K562 (cell line): Measurements from ENCODE around the gene ZNF429. TPM values are rescaled to one million over a fixed set of nuclear protein-coding genes. Genes with fewer than 3 reads are reported as not detected.

Experiments used
- CXXC5 ChIP-seq: fragments of 250-450 bp; sonication (Bioruptor Pico); IDR thresholded peaks from 2 replicates; pipeline ENCODE4 v1.8.0; 2022; ENCODE audit warnings: inconsistent platforms, mild to moderate bottlenecking, moderate library complexity
- NUFIP1 ChIP-seq: fragments of 450-650 bp; IDR thresholded peaks from 2 replicates; pipeline ENCODE4 v1.6.1; 2018; ENCODE audit not compliant: partially characterized antibody
- ZKSCAN8 ChIP-seq: fragments of 200-800 bp; sonication (Bioruptor generic); IDR thresholded peaks from 2 replicates; pipeline ENCODE4 v1.6.1; 2016; ENCODE audit warnings: missing genetic modification characterization, missing compliant biosample characterization
- polyA plus RNA-seq, 8 experiments: library from polyadenylated mRNA; depleted of rRNA in 4 of 8; stranded (reverse) in 5 of 8; unstranded in 3 of 8; fragments of >200 nt; fragmentation: Nextera tagmentation in 2 of 8; fragmentation: Illumina TruSeq in 1 of 8; extraction: Ambion mirVana in 2 of 8; extraction: Trizol in 1 of 8; gene quantifications; 2 replicates each; pipeline versions ENCODE4 v1.2.1 to v1.2.3, GENCODE V29; 2011 to 2014; ENCODE audit warnings: inconsistent platforms in 1 of 8, missing spikeins in 1 of 8
- total RNA-seq, 7 experiments: library from RNA; depleted of rRNA in 6 of 7; stranded (reverse); fragments of >200 nt in 6 of 7; fragmentation: Illumina TruSeq in 2 of 7; extraction: Trizol in 2 of 7; gene quantifications; 2 replicates each; pipeline versions ENCODE4 v1.2.1 to v1.2.3, GENCODE V29; 2011 to 2021; ENCODE audit warnings: low replicate concordance in 1 of 7
- TF ChIP-seq, protein P1 (sequence below): sonication (generic); IDR thresholded peaks from 2 replicates; pipeline ENCODE4 v1.6.1; 2016
- TF ChIP-seq, protein P2 (sequence below): fragments of 450-650 bp; conservative IDR thresholded peaks from 2 replicates; pipeline ENCODE4 v1.6.1; 2016; ENCODE audit warnings: missing genetic modification characterization, low read depth, mild to moderate bottlenecking, missing compliant biosample characterization, moderate library complexity

ZNF429 gene
- total and polyA plus RNA-seq, 9 of the 15 experiments (the other 6 are each of a cell fraction or from before 2014, with no cell fraction given), result 11.4 to 24.5 (median 16.3) TPM

DNA sequence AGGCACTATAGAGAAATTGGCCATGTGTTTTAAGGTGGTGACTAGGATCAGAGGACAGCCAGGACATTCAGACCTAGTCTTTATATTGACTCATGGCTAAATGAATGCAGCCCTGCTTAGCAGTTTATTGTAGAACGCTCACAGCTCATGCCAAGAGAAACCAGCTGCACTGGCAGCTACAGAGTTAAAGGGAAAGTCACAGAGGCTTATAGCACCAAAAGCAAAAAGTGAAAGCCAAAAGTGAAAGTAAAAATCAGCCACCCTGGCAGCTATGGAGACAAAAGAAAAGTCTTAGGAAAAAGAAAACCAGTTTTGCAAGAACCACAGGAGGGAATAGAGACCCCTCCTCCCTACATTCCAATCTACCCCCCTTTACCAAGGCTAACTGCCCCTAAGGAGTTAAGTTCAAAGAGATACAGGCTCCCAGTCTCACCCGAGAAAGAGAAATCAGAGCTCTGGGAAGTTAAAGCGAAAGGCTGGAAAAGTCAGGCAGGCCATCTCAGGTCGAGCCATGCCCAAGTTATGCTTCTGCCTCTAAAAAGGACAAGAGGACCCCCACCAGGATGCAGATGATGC lies 99.0 kb downstream of the ZNF429 start (continued):
- TF ChIP-seq, protein P1, sequence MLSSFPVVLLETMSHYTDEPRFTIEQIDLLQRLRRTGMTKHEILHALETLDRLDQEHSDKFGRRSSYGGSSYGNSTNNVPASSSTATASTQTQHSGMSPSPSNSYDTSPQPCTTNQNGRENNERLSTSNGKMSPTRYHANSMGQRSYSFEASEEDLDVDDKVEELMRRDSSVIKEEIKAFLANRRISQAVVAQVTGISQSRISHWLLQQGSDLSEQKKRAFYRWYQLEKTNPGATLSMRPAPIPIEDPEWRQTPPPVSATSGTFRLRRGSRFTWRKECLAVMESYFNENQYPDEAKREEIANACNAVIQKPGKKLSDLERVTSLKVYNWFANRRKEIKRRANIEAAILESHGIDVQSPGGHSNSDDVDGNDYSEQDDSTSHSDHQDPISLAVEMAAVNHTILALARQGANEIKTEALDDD, result no peak
- TF ChIP-seq ZKSCAN8 (CRISPR knock-in tag), result peak; percentile 22; the same call in 1 of the 2 replicates
- peak; percentile 4; the same call in 1 of the 2 replicates for TF ChIP-seq CXXC5
- TF ChIP-seq, protein P2, sequence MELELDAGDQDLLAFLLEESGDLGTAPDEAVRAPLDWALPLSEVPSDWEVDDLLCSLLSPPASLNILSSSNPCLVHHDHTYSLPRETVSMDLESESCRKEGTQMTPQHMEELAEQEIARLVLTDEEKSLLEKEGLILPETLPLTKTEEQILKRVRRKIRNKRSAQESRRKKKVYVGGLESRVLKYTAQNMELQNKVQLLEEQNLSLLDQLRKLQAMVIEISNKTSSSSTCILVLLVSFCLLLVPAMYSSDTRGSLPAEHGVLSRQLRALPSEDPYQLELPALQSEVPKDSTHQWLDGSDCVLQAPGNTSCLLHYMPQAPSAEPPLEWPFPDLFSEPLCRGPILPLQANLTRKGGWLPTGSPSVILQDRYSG (tag), result 0 out of 2 replicates have a peak, but pooled peaks have one; percentile 48
- no peak for TF ChIP-seq NUFIP1

Other genes starting within 250 kb of the ZNF429 start
- gene ZNF708, start 176.2 kb upstream of the ZNF429 start, total RNA-seq (2014; rRNA removed), result 6.7 and 8.3 TPM in 2 replicates
- 11.8 and 16.0 TPM in 2 replicates for gene ZNF708, start 176.2 kb upstream of the ZNF429 start, total RNA-seq (2014; rRNA removed; fragmentation: Illumina TruSeq; extraction: Trizol)
- 11.3 and 11.9 TPM in 2 replicates for gene ZNF708, start 176.2 kb upstream of the ZNF429 start, total RNA-seq (2015; rRNA removed; fragmentation: Illumina TruSeq; extraction: Trizol)
- 8.2 and 8.6 TPM in 2 replicates for gene ZNF708, start 176.2 kb upstream of the ZNF429 start, total RNA-seq (2021)
- 5.6 and 8.9 TPM in 2 replicates for gene ZNF708, start 176.2 kb upstream of the ZNF429 start, polyA plus RNA-seq (2011; rRNA removed)
- gene ZNF708, start 176.2 kb upstream of the ZNF429 start, polyA plus RNA-seq (2014; fragmentation: Illumina TruSeq; extraction: Trizol), result 6.8 and 8.2 TPM in 2 replicates
- gene ZNF708, start 176.2 kb upstream of the ZNF429 start, polyA plus RNA-seq (2014; fragmentation: Nextera tagmentation; extraction: Ambion mirVana), result 1 to 10 TPM; 2.9 to 4.1 TPM
- 3.8 and 5.0 TPM in 2 replicates for gene ZNF708, start 176.2 kb upstream of the ZNF429 start, polyA plus RNA-seq (2014; rRNA removed)
- gene ZNF738, start 146.6 kb upstream of the ZNF429 start, total RNA-seq (2014; rRNA removed), result 6.3 and 6.5 TPM in 2 replicates
- gene ZNF738, start 146.6 kb upstream of the ZNF429 start, total RNA-seq (2014; rRNA removed; fragmentation: Illumina TruSeq; extraction: Trizol), result 8.7 and 9.0 TPM in 2 replicates
- gene ZNF738, start 146.6 kb upstream of the ZNF429 start, total RNA-seq (2015; rRNA removed; fragmentation: Illumina TruSeq; extraction: Trizol), result 7.9 and 8.8 TPM in 2 replicates
- 5.6 and 6.3 TPM in 2 replicates for gene ZNF738, start 146.6 kb upstream of the ZNF429 start, total RNA-seq (2021)
- gene ZNF738, start 146.6 kb upstream of the ZNF429 start, polyA plus RNA-seq (2011; rRNA removed), result 0.85 and 8.7 TPM in 2 replicates
- 8.2 and 11.0 TPM in 2 replicates for gene ZNF738, start 146.6 kb upstream of the ZNF429 start, polyA plus RNA-seq (2014; fragmentation: Illumina TruSeq; extraction: Trizol)
- gene ZNF738, start 146.6 kb upstream of the ZNF429 start, polyA plus RNA-seq (2014; fragmentation: Nextera tagmentation; extraction: Ambion mirVana), result 1 to 10 TPM; 7.6 to 8.6 TPM
- gene ZNF738, start 146.6 kb upstream of the ZNF429 start, polyA plus RNA-seq (2014; rRNA removed), result 15.0 and 19.7 TPM in 2 replicates
- 12.6 and 13.1 TPM in 2 replicates for gene ZNF493, start 108.5 kb upstream of the ZNF429 start, total RNA-seq (2014; rRNA removed)
- gene ZNF493, start 108.5 kb upstream of the ZNF429 start, total RNA-seq (2014; rRNA removed; fragmentation: Illumina TruSeq; extraction: Trizol), result 18.6 and 19.6 TPM in 2 replicates
- gene ZNF493, start 108.5 kb upstream of the ZNF429 start, total RNA-seq (2015; rRNA removed; fragmentation: Illumina TruSeq; extraction: Trizol), result 14.6 and 16.1 TPM in 2 replicates
- gene ZNF493, start 108.5 kb upstream of the ZNF429 start, total RNA-seq (2021), result 11.7 and 12.2 TPM in 2 replicates
- gene ZNF493, start 108.5 kb upstream of the ZNF429 start, polyA plus RNA-seq (2011; rRNA removed), result 15.3 and 18.2 TPM in 2 replicates
- 9.1 and 11.9 TPM in 2 replicates for gene ZNF493, start 108.5 kb upstream of the ZNF429 start, polyA plus RNA-seq (2014; fragmentation: Illumina TruSeq; extraction: Trizol)
- 1 to 10 TPM; 5.0 to 5.7 TPM for gene ZNF493, start 108.5 kb upstream of the ZNF429 start, polyA plus RNA-seq (2014; fragmentation: Nextera tagmentation; extraction: Ambion mirVana)
- 9.9 and 10.9 TPM in 2 replicates for gene ZNF493, start 108.5 kb upstream of the ZNF429 start, polyA plus RNA-seq (2014; rRNA removed)